ENCODE data around the gene FGR. TPM values are rescaled to one million over a fixed set of nuclear protein-coding genes. Genes with fewer than 3 reads are reported as not detected.
"Not testable (repeated sequence)": the region's sequence is repeated elsewhere in the genome, so short reads cannot be mapped to it uniquely, and the experiment has no call there.

FGR gene
- total RNA-seq, 1 donor from 2014 or later = not detected

DNA sequence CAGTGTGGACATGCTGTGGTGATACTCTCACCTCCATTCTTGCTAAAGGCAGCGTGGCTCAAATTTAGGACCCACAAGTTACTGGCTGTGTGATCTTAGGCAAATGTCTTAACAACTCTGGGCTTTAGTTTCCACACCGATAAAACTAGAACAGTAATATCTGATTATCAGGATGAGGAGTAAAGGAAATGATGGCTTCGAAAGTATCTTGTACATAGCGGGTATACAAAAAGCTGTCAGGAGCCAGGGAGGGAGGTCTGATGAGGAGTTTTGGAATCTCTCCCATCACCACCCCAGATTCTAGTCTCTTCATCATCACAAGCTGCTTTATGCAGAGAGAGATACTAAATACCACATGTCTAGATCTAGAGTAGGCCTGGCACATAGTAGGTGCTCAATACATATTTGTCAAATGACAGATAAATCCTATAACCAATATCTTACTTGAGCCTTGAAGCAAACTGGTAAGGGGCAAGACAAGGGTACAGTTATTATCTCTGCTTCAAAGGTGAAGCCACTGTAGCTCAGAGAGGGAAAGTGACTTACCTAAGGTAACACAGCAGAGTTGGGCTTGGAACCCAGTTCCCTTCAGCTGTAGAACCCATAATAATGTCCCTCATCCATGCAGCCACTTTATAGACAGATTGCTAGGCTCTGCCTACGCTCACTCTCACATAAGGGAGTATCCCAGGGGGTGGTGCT, 9.5 kb upstream of the FGR start:
- H3K27me3 Mint-ChIP-seq (ENCODE audit: insufficient read depth, low read depth) = peaks cover 13% of the 10 kb centered on the region
- no peaks in the 10 kb centered on the region for H3K9me3 ChIP-seq (ENCODE audit: low read depth)
- H2AFZ ChIP-seq (replicated peaks) = no peak overlapping the region
- TF ChIP-seq, protein P1, sequence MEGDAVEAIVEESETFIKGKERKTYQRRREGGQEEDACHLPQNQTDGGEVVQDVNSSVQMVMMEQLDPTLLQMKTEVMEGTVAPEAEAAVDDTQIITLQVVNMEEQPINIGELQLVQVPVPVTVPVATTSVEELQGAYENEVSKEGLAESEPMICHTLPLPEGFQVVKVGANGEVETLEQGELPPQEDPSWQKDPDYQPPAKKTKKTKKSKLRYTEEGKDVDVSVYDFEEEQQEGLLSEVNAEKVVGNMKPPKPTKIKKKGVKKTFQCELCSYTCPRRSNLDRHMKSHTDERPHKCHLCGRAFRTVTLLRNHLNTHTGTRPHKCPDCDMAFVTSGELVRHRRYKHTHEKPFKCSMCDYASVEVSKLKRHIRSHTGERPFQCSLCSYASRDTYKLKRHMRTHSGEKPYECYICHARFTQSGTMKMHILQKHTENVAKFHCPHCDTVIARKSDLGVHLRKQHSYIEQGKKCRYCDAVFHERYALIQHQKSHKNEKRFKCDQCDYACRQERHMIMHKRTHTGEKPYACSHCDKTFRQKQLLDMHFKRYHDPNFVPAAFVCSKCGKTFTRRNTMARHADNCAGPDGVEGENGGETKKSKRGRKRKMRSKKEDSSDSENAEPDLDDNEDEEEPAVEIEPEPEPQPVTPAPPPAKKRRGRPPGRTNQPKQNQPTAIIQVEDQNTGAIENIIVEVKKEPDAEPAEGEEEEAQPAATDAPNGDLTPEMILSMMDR (IDR thresholded peaks at IDR 0.05) = no peak
- TF ChIP-seq EZH2 (IDR thresholded peaks at IDR 0.05) (no peak), EZH2phosphoT487 (IDR thresholded peaks at IDR 0.05) (no peak)
- no peaks in the 10 kb centered on the region for H3K27me3 ChIP-seq
- peak overlapping the region; percentile 43 for H3K27ac Mint-ChIP-seq
- H3K4me3 ChIP-seq = no peak overlapping the region
- H3K9ac ChIP-seq = no peak overlapping the region
- no peaks in the 10 kb centered on the region for H3K36me3 Mint-ChIP-seq
- no peak for DNase-seq (ENCODE audit: low spot score)
- H3K4me1 ChIP-seq = peaks cover under 1% of the 10 kb centered on the region
- H3K79me2 ChIP-seq (ENCODE audit: low read depth) = no peaks in the 10 kb centered on the region
- H3K4me3 Mint-ChIP-seq = peak overlapping the region; percentile 14
- no peaks in the 10 kb centered on the region for H4K20me1 ChIP-seq (ENCODE audit: low read depth)
- peaks cover 5% of the 10 kb centered on the region for H3F3A ChIP-seq (ENCODE audit: low read depth)
- H3K4me2 ChIP-seq = no peak overlapping the region
- H3K4me1 Mint-ChIP-seq = peaks cover 16% of the 10 kb centered on the region
- no peaks in the 10 kb centered on the region for H3K36me3 ChIP-seq
- no peaks in the 10 kb centered on the region for H3K9me3 Mint-ChIP-seq
- H3K27ac ChIP-seq = no peak overlapping the region

GRCh38 chr1:27643600-27644368, 8.8 kb upstream of the FGR start:
- Histone ChIP-seq H3K9me3 (ENCODE audit: low read depth) (no peaks in the 10 kb centered on the region), H3K27me3 (no peaks in the 10 kb centered on the region), H3K36me3 (no peaks in the 10 kb centered on the region), H4K20me1 (ENCODE audit: low read depth) (no peaks in the 10 kb centered on the region), H3K4me3 (no peak overlapping the region), H2AFZ (replicated peaks) (peak overlapping the region; percentile 38), H3K4me2 (no peak overlapping the region), H3K9ac (no peak overlapping the region), H3K4me1 (no peaks in the 10 kb centered on the region), H3K79me2 (ENCODE audit: low read depth) (no peaks in the 10 kb centered on the region), H3K27ac (no peak overlapping the region), H3F3A (ENCODE audit: low read depth) (peaks cover 5% of the 10 kb centered on the region)
- H3K27me3 Mint-ChIP-seq (ENCODE audit: insufficient read depth, low read depth) = peaks cover 11% of the 10 kb centered on the region
- H3K4me3 Mint-ChIP-seq = peak overlapping the region; percentile 14
- DNase-seq (ENCODE audit: low spot score) = peak; percentile 76
- no peaks in the 10 kb centered on the region for H3K36me3 Mint-ChIP-seq
- no peaks in the 10 kb centered on the region for H3K9me3 Mint-ChIP-seq
- peak overlapping the region; percentile 76 for H3K27ac Mint-ChIP-seq
- TF ChIP-seq EZH2phosphoT487 (IDR thresholded peaks at IDR 0.05) (no peak), EZH2 (IDR thresholded peaks at IDR 0.05) (no peak)
- TF ChIP-seq, protein P1 (IDR thresholded peaks at IDR 0.05) = peak; percentile 75
- H3K4me1 Mint-ChIP-seq = peaks cover 14% of the 10 kb centered on the region

- H2AFZ ChIP-seq (replicated peaks); H3K4me3 ChIP-seq: not testable (repeated sequence)
Measured at GRCh38 chr1:27640514-27640913, 5.5 kb upstream of the FGR start.

GRCh38 chr1:27638805-27639204, 3.8 kb upstream of the FGR start:
- DNase-seq (ENCODE audit: low spot score) = no peak
- Histone ChIP-seq H3K9me3 (ENCODE audit: low read depth) (no peaks in the 10 kb centered on the region), H3K9ac (no peak overlapping the region), H3K27ac (no peak overlapping the region), H3K4me2 (no peak overlapping the region), H3K36me3 (no peaks in the 10 kb centered on the region), H3K4me3 (no peak overlapping the region), H4K20me1 (ENCODE audit: low read depth) (no peaks in the 10 kb centered on the region), H2AFZ (replicated peaks) (no peak overlapping the region), H3K4me1 (peaks cover 4% of the 10 kb centered on the region), H3K79me2 (ENCODE audit: low read depth) (no peaks in the 10 kb centered on the region), H3K27me3 (peaks cover 23% of the 10 kb centered on the region), H3F3A (ENCODE audit: low read depth) (no peaks in the 10 kb centered on the region)
- Mint-ChIP-seq H3K36me3 (no peaks in the 10 kb centered on the region), H3K27me3 (ENCODE audit: insufficient read depth, low read depth) (peaks cover 15% of the 10 kb centered on the region), H3K27ac (no peak overlapping the region), H3K4me3 (no peak overlapping the region), H3K4me1 (peaks cover 24% of the 10 kb centered on the region), H3K9me3 (no peaks in the 10 kb centered on the region)
- TF ChIP-seq, protein P1 (IDR thresholded peaks at IDR 0.05) = no peak
- TF ChIP-seq EZH2 (IDR thresholded peaks at IDR 0.05) (no peak), EZH2phosphoT487 (IDR thresholded peaks at IDR 0.05) (no peak)

More at GRCh38 chr1:27640514-27640913, 5.5 kb upstream of the FGR start:
- not testable (repeated sequence) for H3K79me2 ChIP-seq (ENCODE audit: low read depth); H3K4me3 Mint-ChIP-seq; H3F3A ChIP-seq (ENCODE audit: low read depth); H3K27ac ChIP-seq; DNase-seq (ENCODE audit: low spot score); H3K27me3 Mint-ChIP-seq (ENCODE audit: insufficient read depth, low read depth); H3K36me3 Mint-ChIP-seq; H3K27ac Mint-ChIP-seq; H4K20me1 ChIP-seq (ENCODE audit: low read depth); H3K9ac ChIP-seq; H3K36me3 ChIP-seq; H3K4me2 ChIP-seq; H3K27me3 ChIP-seq; H3K4me1 ChIP-seq; H3K9me3 Mint-ChIP-seq; H3K9me3 ChIP-seq (ENCODE audit: low read depth)
- peaks cover 23% of the 10 kb centered on the region for H3K4me1 Mint-ChIP-seq
